Vagina (tissue), 2 donors: ENCODE results near the gene PLK5. TPM values are rescaled to one million over a fixed set of nuclear protein-coding genes. Genes with fewer than 3 reads are reported as not detected.

Experiments
- DNase-seq, 2 donors: peaks; one replicate each; pipeline ENCODE4 v3.0.0-alpha.2; 2017; ENCODE audit errors: extremely low spot score in 2 of 2
- H3K27ac ChIP-seq: fragments of 200-600 bp; sonication (generic); one replicate; pipeline ENCODE4 v1.5.1; 2019
- H3K27me3 ChIP-seq: fragments of 200-600 bp; sonication (generic); one replicate; pipeline ENCODE4 v1.5.1; 2019
- H3K36me3 ChIP-seq, 2 donors: fragments of 200-600 bp; sonication (generic); one replicate each; pipeline ENCODE4 v1.5.1; 2017 to 2019
- H3K4me1 ChIP-seq: fragments of 200-600 bp; sonication (generic); one replicate; pipeline ENCODE4 v1.5.1; 2019
- H3K4me3 ChIP-seq, 2 donors: fragments of 200-600 bp; sonication (generic); 1 replicate in 1 of 2; 2 replicates in 1 of 2; pipeline ENCODE4 v1.5.1; 2016 to 2019
- H3K9me3 ChIP-seq: fragments of 200-600 bp; sonication (generic); one replicate; pipeline ENCODE4 v1.5.1; 2019
- POLR2A ChIP-seq, 2 donors: fragments of 450-650 bp; IDR thresholded peaks; one replicate each; pipeline ENCODE4 v1.6.1; 2017; ENCODE audit warnings: antibody characterized with exemption in 2 of 2, mild to moderate bottlenecking in 2 of 2, moderate library complexity in 2 of 2
- POLR2AphosphoS5 ChIP-seq, 2 donors: sonication (generic); formaldehyde crosslinking; IDR thresholded peaks; one replicate each; pipeline ENCODE4 v1.9.0; 2017; ENCODE audit warnings: antibody characterized with exemption in 2 of 2, mild to moderate bottlenecking in 2 of 2, low read depth in 1 of 2; ENCODE audit not compliant: insufficient read depth in 1 of 2
- intact Hi-C: fragments of 100-400 bp; cut with DNase I; formaldehyde crosslinking; loops from one replicate; pipeline ENCODE4 v1.15.1; 2023
- total RNA-seq: library from RNA; depleted of rRNA; stranded (reverse); fragments of >200 nt; gene quantifications from one replicate; pipeline ENCODE4 v1.2.3, GENCODE V29; 2016
- TF ChIP-seq, protein P1 (sequence below), 3 experiments: fragments of 450-650 bp in 2 of 3; fragments of 200-600 bp in 1 of 3; sonication (generic) in 1 of 3; IDR thresholded peaks; one replicate each; pipeline ENCODE4 v1.5.1; 2017 to 2019; ENCODE audit warnings: antibody characterized with exemption in 3 of 3, mild to moderate bottlenecking in 2 of 3, moderate library complexity in 2 of 3

PLK5 gene
- total RNA-seq, 1 donor from 2014 or later: 0.49 TPM

DNA sequence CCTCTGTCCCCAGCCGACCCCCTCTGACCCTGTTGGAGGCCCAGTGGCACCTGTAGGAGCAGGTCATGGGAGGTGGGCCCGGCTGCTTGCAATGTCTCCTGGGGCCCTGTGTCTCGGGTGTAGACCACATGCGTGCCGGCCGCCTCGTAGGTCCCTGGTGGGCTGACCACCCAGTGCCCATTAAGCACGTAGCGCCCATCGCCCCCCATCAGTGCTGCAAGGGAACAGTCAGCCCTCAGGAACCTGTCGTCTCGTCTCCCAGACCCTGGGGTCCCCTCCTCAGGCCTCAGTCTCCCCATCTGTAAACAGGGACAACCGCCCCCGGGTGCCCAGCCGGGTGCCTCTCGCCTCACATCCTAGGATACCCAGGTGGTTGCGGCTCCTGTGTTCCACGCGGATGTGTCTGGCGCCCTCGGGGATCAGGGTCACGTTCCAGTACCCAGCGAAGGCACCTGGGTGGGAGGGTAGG lies 16.7 kb upstream of the PLK5 start:
- no peaks in the 10 kb centered on the region for H3K36me3 ChIP-seq
- H3K27me3 ChIP-seq: no peaks in the 10 kb centered on the region
- peaks cover 57% of the 10 kb centered on the region for H3K4me1 ChIP-seq
- DNase-seq: no peak
- no peak for TF ChIP-seq POLR2A (IDR thresholded peaks at IDR 0.05)
- no peak for TF ChIP-seq POLR2AphosphoS5 (IDR thresholded peaks at IDR 0.05; ENCODE audit: insufficient read depth in 1 of 2, low read depth in 1 of 2)
- TF ChIP-seq, protein P1, sequence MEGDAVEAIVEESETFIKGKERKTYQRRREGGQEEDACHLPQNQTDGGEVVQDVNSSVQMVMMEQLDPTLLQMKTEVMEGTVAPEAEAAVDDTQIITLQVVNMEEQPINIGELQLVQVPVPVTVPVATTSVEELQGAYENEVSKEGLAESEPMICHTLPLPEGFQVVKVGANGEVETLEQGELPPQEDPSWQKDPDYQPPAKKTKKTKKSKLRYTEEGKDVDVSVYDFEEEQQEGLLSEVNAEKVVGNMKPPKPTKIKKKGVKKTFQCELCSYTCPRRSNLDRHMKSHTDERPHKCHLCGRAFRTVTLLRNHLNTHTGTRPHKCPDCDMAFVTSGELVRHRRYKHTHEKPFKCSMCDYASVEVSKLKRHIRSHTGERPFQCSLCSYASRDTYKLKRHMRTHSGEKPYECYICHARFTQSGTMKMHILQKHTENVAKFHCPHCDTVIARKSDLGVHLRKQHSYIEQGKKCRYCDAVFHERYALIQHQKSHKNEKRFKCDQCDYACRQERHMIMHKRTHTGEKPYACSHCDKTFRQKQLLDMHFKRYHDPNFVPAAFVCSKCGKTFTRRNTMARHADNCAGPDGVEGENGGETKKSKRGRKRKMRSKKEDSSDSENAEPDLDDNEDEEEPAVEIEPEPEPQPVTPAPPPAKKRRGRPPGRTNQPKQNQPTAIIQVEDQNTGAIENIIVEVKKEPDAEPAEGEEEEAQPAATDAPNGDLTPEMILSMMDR (IDR thresholded peaks at IDR 0.05): no peak
- H3K27ac ChIP-seq: peak overlapping the region; percentile 87
- peak overlapping the region; percentile 37 to 48 for H3K4me3 ChIP-seq
- intact Hi-C loops: no loop called here
- H3K9me3 ChIP-seq: no peaks in the 10 kb centered on the region

DNA sequence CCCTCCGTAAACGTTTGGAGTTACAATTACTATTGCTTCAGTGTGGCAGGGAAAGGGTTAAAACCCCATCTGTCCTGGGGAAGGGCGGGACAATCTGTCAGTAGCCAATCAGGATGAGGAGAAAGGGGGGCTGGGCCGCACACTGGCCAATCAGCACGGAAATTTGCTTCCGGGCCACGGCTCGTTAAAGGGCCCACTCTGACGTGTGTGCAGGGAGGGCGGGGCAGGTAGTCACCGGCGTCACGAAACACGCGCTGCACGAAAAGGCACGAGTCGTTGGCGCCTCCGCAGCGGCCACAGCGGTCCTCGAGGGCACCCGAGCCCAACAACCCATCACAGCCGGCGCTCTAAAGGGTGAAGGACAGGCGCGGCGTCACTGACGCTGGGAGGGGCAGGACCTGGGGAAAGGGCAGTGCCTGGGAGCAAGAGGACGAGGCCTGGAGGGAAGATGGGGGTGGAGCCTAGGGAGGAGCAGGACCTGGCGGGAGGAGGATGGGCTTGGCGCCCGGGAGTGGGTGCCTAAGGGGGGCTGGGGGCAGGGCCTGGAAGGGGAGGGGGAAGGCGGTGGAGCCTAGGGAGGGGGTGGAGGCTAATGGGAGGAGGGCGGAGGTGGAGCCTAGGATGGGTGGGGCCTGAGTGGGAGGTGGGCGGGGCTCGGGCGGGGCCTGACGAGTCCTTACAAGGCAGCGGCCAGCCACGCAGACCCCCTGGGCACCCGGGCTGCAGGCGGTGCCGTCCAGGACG lies 15.9 kb upstream of the PLK5 start:
- no peak for TF ChIP-seq POLR2A (IDR thresholded peaks at IDR 0.05)
- peak; percentile 86 to 90 for TF ChIP-seq POLR2AphosphoS5 (IDR thresholded peaks at IDR 0.05; ENCODE audit: insufficient read depth in 1 of 2, low read depth in 1 of 2)
- TF ChIP-seq, protein P1 (IDR thresholded peaks at IDR 0.05): no peak
- no peaks in the 10 kb centered on the region for H3K27me3 ChIP-seq

DNA sequence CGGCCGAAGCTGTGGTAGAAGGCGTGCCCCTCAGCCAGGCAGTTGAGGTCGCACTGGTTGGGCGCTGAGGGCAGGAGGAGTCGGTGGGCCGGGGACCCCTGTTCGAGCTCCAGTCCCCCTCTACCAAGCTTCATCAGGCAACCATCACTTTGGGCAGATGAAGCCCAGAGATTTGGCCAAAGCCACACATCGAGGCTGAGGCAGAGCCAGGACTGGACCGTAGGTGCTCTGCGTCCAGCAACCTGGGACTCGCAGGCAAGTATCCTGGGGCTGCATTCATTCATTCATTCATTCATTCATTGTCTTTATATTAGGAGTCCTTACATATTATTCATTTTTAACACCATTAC lies 15.4 kb upstream of the PLK5 start:
- intact Hi-C loops: no loop called here
- H3K36me3 ChIP-seq: no peaks in the 10 kb centered on the region
- TF ChIP-seq, protein P1 (IDR thresholded peaks at IDR 0.05): no peak
- no peak for TF ChIP-seq POLR2A (IDR thresholded peaks at IDR 0.05)
- no peak for TF ChIP-seq POLR2AphosphoS5 (IDR thresholded peaks at IDR 0.05; ENCODE audit: insufficient read depth in 1 of 2, low read depth in 1 of 2)
- H3K27ac ChIP-seq: peak overlapping the region; percentile 87
- peaks cover 60% of the 10 kb centered on the region for H3K4me1 ChIP-seq
- DNase-seq: no peak
- no peaks in the 10 kb centered on the region for H3K27me3 ChIP-seq
- H3K9me3 ChIP-seq: no peaks in the 10 kb centered on the region
- H3K4me3 ChIP-seq: peak overlapping the region; percentile 37 to 48

More for the DNA sequence above, 15.9 kb upstream of the PLK5 start:
- Histone ChIP-seq H3K4me1 (peaks cover 62% of the 10 kb centered on the region), H3K27ac (peak overlapping the region; percentile 87), H3K4me3 (peak overlapping the region; percentile 37 to 48), H3K9me3 (no peaks in the 10 kb centered on the region), H3K36me3 (no peaks in the 10 kb centered on the region)
- peak in 1 of 2 donors; percentile 97 for DNase-seq
- intact Hi-C loops: no loop called here

DNA sequence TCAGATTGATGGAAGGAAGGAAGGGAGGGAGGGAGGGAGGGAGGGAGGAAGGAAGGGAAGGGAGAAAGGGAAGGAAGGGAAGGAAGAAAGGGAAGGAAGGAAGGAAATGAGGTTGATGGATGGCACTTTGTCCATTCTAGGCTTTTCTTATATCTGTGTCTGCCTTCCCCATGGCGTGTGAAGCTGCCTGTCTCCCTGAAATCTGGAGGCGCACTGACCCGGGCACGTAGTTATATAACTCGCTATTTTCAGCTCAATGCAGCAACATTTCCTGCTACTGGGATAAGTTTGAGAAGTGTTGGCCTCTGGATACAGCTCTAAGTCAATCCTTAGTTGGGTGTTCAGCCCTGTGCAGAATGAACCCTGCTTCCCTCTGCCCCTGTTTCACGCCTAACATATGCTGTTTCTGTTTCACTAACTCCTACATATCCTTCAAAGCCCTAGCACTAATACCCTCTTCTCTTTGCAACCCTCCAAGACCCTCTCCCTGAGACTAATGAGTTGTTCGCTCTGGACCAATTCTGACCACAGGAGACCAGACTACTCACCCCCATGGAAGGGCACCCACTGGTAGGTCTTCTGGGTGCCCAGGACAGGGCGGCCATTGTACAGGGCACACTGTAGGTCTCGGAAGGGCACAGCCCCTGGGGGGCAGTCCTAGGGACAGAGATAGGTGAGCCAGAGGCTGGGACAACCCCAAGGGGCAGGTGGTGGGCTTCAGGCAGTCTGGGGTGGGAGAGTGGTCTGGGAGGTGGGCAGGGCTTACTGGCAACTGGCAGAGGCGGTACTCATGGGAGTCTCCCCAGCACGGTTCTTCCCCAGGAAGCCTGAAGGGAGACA lies 14.1 kb upstream of the PLK5 start:
- no peaks in the 10 kb centered on the region for H3K27me3 ChIP-seq

DNA sequence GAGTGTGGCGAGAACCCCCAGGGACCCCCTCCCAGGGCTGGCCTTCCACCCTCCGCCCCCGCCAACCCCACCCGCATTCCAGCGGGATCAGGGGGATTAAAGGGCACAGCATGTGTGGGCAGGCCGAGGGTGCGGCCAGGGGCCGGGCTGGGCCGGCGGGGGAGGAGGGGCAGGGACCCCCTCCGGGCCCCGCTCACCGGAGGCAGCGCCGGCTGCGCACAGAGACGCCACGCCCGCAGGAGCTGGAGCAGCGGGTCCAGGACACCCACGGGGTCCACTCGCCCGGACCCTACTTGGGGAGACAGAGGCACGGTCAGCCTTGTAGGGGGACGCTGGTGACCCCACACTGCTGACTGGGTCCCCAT lies 13.5 kb upstream of the PLK5 start:
- no peaks in the 10 kb centered on the region for H3K27me3 ChIP-seq
- no peak for DNase-seq
- H3K36me3 ChIP-seq: no peaks in the 10 kb centered on the region
- no peaks in the 10 kb centered on the region for H3K9me3 ChIP-seq
- H3K27ac ChIP-seq: peak overlapping the region; percentile 87
- intact Hi-C loops: no loop called here
- H3K4me3 ChIP-seq: peak overlapping the region; percentile 28 to 59
- TF ChIP-seq, protein P1 (IDR thresholded peaks at IDR 0.05): no peak
- TF ChIP-seq POLR2AphosphoS5 (IDR thresholded peaks at IDR 0.05; ENCODE audit: insufficient read depth in 1 of 2, low read depth in 1 of 2) (no peak), POLR2A (IDR thresholded peaks at IDR 0.05) (no peak)
- H3K4me1 ChIP-seq: peaks cover 61% of the 10 kb centered on the region

More for the DNA sequence above, 14.1 kb upstream of the PLK5 start:
- TF ChIP-seq POLR2AphosphoS5 (IDR thresholded peaks at IDR 0.05; ENCODE audit: insufficient read depth in 1 of 2, low read depth in 1 of 2) (no peak), POLR2A (IDR thresholded peaks at IDR 0.05) (no peak)
- Histone ChIP-seq H3K9me3 (no peaks in the 10 kb centered on the region), H3K36me3 (no peaks in the 10 kb centered on the region), H3K4me1 (peaks cover 61% of the 10 kb centered on the region), H3K27ac (peak overlapping the region; percentile 87), H3K4me3 (peak overlapping the region; percentile 28 to 59)
- DNase-seq: no peak
- intact Hi-C loops: no loop called here
